ENCODE data around the gene KCNN1.

KCNN1 gene

GRCh38 chr19:17954401-17954800, 12.5 kb upstream of the KCNN1 start:
- ChIA-PET CTCF (interaction anchor here (0.9 to 1.4 kb wide), 2 partner anchors 16 to 22 kb away, joined by 3 to 4 read pairs; partner anchors contain the start of gene CCDC124), POLR2A (ENCODE audit: low non-redundant PET) (no interaction called here)
- no peak for DNase-seq (ENCODE audit: low spot score)
- TF ChIP-seq CTCF (conservative IDR thresholded peaks at IDR 0.05; ENCODE audit: low read depth): no peak
- H3K27ac ChIP-seq: no peak overlapping the region

GRCh38 chr19:17957149-17957849, 9.6 kb upstream of the KCNN1 start:
- POLR2A ChIA-PET (ENCODE audit: low non-redundant PET): no interaction called here
- no peak overlapping the region for H3K27ac ChIP-seq
- TF ChIP-seq CTCF (conservative IDR thresholded peaks at IDR 0.05; ENCODE audit: low read depth): no peak
- CTCF ChIA-PET: interaction anchor here (0.7 to 0.8 kb wide), 2 partner anchors 10 to 153 kb away, joined by 4 read pairs; partner anchors contain the start of gene KCNN1
- no peak for DNase-seq (ENCODE audit: low spot score)

GRCh38 chr19:17957885-17958284, 9.0 kb upstream of the KCNN1 start:
- no peak for DNase-seq (ENCODE audit: low spot score)
- POLR2A ChIA-PET (ENCODE audit: low non-redundant PET): interaction anchor here (0.7 kb wide), 1 partner anchor 20 kb away, joined by 9 read pairs; no protein-coding TSS in a partner anchor
- H3K27ac ChIP-seq: no peak overlapping the region
- TF ChIP-seq CTCF (conservative IDR thresholded peaks at IDR 0.05; ENCODE audit: low read depth): no peak
- CTCF ChIA-PET: interaction anchor here (0.5 to 0.8 kb wide), 3 partner anchors 15 to 452 kb away, joined by 3 to 4 read pairs (median 3); no protein-coding TSS in a partner anchor

- no peak overlapping the region for H3K27ac ChIP-seq
- TF ChIP-seq CTCF (conservative IDR thresholded peaks at IDR 0.05; ENCODE audit: low read depth): no peak
- CTCF ChIA-PET: interaction anchor here (1.1 kb wide), 1 partner anchor 32 kb away, joined by 3 read pairs; no protein-coding TSS in a partner anchor
- no peak for DNase-seq (ENCODE audit: low spot score)
- POLR2A ChIA-PET (ENCODE audit: low non-redundant PET): interaction anchor here (0.7 kb wide), 1 partner anchor 17 kb away, joined by 5 read pairs; no protein-coding TSS in a partner anchor
Observed at GRCh38 chr19:17963936-17964691, 2.8 kb upstream of the KCNN1 start.

GRCh38 chr19:17965370-17966128, 1.4 kb upstream of the KCNN1 start:
- TF ChIP-seq CTCF (conservative IDR thresholded peaks at IDR 0.05; ENCODE audit: low read depth): no peak
- POLR2A ChIA-PET (ENCODE audit: low non-redundant PET): no interaction called here
- no peak for DNase-seq (ENCODE audit: low spot score)
- H3K27ac ChIP-seq: no peak overlapping the region
- CTCF ChIA-PET: no interaction called here

GRCh38 chr19:17966129-17966483, 801 bp upstream of the KCNN1 start:
- DNase-seq (ENCODE audit: low spot score): no peak
- no peak overlapping the region for H3K27ac ChIP-seq
- TF ChIP-seq CTCF (conservative IDR thresholded peaks at IDR 0.05; ENCODE audit: low read depth): no peak
- POLR2A ChIA-PET (ENCODE audit: low non-redundant PET): no interaction called here
- CTCF ChIA-PET: no interaction called here
